ENCODE measurements around the gene BCL2. TPM values are rescaled to one million over a fixed set of nuclear protein-coding genes. Genes with fewer than 3 reads are reported as not detected.

Gene BCL2
- polyA plus RNA-seq, 1 of the 3 experiments (the other 2 are of a cell fraction) = 1.5 TPM

DNA sequence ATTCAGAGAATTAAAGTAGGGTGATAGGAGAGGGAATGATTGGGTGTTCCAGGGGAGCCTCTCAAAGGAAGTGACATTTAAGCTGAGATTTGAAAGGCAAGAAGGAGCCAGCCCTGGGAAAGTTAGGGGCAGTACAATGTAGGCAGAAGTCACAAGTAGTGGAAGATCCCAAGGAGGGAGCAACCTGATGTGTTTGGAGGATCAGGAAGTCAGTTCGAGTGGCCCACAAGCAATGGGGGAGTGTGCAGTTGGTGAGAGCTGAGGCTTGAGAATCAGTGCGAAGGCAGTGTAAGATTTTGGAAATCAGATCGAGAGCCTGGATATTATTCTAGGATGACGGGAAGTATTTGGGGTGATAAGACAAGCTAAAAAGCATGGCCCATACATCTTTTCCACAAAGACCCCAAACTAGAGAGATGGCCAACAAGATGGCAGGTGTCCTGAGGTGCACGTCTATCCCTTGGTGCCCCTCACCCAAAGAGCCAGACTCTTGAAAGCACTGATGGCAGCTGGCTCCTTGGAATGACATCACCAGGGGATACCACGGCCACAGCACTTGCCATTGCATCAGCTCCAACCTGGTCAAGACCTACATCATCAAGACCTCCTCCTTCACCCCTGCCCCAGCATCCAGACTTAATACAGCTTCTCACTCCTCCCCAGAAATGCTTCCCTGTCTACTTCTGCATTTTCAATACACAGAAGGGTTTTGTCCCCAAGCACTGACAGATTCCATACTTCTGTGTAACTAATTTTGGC, 127.3 kb downstream of the BCL2 start:
- H3K4me1 ChIP-seq (ENCODE audit: control insufficient read depth in 1 of 2, insufficient read depth in 2 of 2, low read depth in 1 of 2, low read length in 1 of 2) = peaks cover 0 to 11% of the 10 kb centered on the region in 2 experiments; a peak in 2 of 4 replicates
- TF ChIP-seq TEAD4 (IDR thresholded peaks at IDR 0.05; ENCODE audit: borderline replicate concordance, insufficient read depth) (no peak), CHD2 (IDR thresholded peaks at IDR 0.05; ENCODE audit: low read length, partially characterized antibody) (no peak), FOXM1 (IDR thresholded peaks at IDR 0.05; ENCODE audit: low read depth) (no peak), POLR2AphosphoS5 (IDR thresholded peaks at IDR 0.05; ENCODE audit: low read depth, low read length) (no peak), TAF1 (IDR thresholded peaks at IDR 0.05; ENCODE audit: borderline replicate concordance, low read depth, low read length) (no peak), YY1 (IDR thresholded peaks at IDR 0.05; ENCODE audit: low read depth) (no peak), MEF2A (IDR thresholded peaks at IDR 0.05; ENCODE audit: borderline replicate concordance, low read depth) (no peak), RXRA (IDR thresholded peaks at IDR 0.05; ENCODE audit: borderline replicate concordance, low read depth) (no peak), NFIC (IDR thresholded peaks at IDR 0.05; ENCODE audit: borderline replicate concordance) (no peak), RAD21 (IDR thresholded peaks at IDR 0.05; ENCODE audit: low read length) (no peak), FOXJ3 (CRISPR knock-in tag; IDR thresholded peaks at IDR 0.05) (no peak), ELF1 (IDR thresholded peaks at IDR 0.05) (no peak)
- TF ChIP-seq, protein P1, sequence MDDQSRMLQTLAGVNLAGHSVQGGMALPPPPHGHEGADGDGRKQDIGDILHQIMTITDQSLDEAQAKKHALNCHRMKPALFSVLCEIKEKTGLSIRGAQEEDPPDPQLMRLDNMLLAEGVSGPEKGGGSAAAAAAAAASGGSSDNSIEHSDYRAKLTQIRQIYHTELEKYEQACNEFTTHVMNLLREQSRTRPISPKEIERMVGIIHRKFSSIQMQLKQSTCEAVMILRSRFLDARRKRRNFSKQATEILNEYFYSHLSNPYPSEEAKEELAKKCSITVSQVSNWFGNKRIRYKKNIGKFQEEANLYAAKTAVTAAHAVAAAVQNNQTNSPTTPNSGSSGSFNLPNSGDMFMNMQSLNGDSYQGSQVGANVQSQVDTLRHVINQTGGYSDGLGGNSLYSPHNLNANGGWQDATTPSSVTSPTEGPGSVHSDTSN (IDR thresholded peaks at IDR 0.05) = no peak
- TF ChIP-seq, protein P2, sequence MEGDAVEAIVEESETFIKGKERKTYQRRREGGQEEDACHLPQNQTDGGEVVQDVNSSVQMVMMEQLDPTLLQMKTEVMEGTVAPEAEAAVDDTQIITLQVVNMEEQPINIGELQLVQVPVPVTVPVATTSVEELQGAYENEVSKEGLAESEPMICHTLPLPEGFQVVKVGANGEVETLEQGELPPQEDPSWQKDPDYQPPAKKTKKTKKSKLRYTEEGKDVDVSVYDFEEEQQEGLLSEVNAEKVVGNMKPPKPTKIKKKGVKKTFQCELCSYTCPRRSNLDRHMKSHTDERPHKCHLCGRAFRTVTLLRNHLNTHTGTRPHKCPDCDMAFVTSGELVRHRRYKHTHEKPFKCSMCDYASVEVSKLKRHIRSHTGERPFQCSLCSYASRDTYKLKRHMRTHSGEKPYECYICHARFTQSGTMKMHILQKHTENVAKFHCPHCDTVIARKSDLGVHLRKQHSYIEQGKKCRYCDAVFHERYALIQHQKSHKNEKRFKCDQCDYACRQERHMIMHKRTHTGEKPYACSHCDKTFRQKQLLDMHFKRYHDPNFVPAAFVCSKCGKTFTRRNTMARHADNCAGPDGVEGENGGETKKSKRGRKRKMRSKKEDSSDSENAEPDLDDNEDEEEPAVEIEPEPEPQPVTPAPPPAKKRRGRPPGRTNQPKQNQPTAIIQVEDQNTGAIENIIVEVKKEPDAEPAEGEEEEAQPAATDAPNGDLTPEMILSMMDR (IDR thresholded peaks at IDR 0.05) = no peak
- TF ChIP-seq, protein P3, sequence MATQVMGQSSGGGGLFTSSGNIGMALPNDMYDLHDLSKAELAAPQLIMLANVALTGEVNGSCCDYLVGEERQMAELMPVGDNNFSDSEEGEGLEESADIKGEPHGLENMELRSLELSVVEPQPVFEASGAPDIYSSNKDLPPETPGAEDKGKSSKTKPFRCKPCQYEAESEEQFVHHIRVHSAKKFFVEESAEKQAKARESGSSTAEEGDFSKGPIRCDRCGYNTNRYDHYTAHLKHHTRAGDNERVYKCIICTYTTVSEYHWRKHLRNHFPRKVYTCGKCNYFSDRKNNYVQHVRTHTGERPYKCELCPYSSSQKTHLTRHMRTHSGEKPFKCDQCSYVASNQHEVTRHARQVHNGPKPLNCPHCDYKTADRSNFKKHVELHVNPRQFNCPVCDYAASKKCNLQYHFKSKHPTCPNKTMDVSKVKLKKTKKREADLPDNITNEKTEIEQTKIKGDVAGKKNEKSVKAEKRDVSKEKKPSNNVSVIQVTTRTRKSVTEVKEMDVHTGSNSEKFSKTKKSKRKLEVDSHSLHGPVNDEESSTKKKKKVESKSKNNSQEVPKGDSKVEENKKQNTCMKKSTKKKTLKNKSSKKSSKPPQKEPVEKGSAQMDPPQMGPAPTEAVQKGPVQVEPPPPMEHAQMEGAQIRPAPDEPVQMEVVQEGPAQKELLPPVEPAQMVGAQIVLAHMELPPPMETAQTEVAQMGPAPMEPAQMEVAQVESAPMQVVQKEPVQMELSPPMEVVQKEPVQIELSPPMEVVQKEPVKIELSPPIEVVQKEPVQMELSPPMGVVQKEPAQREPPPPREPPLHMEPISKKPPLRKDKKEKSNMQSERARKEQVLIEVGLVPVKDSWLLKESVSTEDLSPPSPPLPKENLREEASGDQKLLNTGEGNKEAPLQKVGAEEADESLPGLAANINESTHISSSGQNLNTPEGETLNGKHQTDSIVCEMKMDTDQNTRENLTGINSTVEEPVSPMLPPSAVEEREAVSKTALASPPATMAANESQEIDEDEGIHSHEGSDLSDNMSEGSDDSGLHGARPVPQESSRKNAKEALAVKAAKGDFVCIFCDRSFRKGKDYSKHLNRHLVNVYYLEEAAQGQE (IDR thresholded peaks at IDR 0.05; ENCODE audit: low read depth, low read length) = no peak
- TF ChIP-seq, protein P4, sequence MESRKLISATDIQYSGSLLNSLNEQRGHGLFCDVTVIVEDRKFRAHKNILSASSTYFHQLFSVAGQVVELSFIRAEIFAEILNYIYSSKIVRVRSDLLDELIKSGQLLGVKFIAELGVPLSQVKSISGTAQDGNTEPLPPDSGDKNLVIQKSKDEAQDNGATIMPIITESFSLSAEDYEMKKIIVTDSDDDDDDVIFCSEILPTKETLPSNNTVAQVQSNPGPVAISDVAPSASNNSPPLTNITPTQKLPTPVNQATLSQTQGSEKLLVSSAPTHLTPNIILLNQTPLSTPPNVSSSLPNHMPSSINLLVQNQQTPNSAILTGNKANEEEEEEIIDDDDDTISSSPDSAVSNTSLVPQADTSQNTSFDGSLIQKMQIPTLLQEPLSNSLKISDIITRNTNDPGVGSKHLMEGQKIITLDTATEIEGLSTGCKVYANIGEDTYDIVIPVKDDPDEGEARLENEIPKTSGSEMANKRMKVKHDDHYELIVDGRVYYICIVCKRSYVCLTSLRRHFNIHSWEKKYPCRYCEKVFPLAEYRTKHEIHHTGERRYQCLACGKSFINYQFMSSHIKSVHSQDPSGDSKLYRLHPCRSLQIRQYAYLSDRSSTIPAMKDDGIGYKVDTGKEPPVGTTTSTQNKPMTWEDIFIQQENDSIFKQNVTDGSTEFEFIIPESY (IDR thresholded peaks at IDR 0.05; ENCODE audit: borderline replicate concordance, low read depth) = no peak

More for the DNA sequence above, 127.3 kb downstream of the BCL2 start:
- Histone ChIP-seq H3K27ac (ENCODE audit: low read depth in 2 of 2, low read length in 1 of 2) (no peak overlapping the region), H3F3A (replicated peaks; ENCODE audit: insufficient read depth) (no peaks in the 10 kb centered on the region), H3K4me2 (no peak overlapping the region), H4K20me1 (ENCODE audit: insufficient read depth) (no peaks in the 10 kb centered on the region), H3K79me2 (ENCODE audit: insufficient read depth) (no peaks in the 10 kb centered on the region), H3K9me2 (no peaks in the 10 kb centered on the region), H3K9me3 (no peaks in the 10 kb centered on the region), H3K27me3 (ENCODE audit: insufficient read depth) (no peaks in the 10 kb centered on the region), H3K36me3 (replicated peaks in 1 of 2; ENCODE audit: control insufficient read depth in 1 of 2, insufficient read depth in 2 of 2, low read length in 1 of 2) (no peaks in the 10 kb centered on the region), H3K4me3 (ENCODE audit: low read depth in 2 of 2, low read length in 1 of 2) (no peak overlapping the region), H2AFZ (ENCODE audit: low read depth) (no peak overlapping the region), H3K9ac (no peak overlapping the region)
- DNase-seq = no peak
- ChIA-PET CTCF (interaction anchor here (0.9 to 1.3 kb wide), 2 partner anchors 16 to 126 kb away, joined by 3 to 4 read pairs; no protein-coding TSS in a partner anchor), POLR2A (no interaction called here)
- WGBS (ENCODE audit: low lambda C conversion rate) = 94% methylated on average over 6 of the region's 6 CpGs

All from SK-N-SH (cell line).